Measurements from ENCODE around the gene VPS26C.

Gene VPS26C

GRCh38 chr21:37264808-37265207 lies 2.3 kb downstream of the VPS26C start:
- DNase-seq (ENCODE audit: low read depth in 2 of 2), result no peak

GRCh38 chr21:37263827-37264600 lies 3.1 kb downstream of the VPS26C start:
- no peak for DNase-seq (ENCODE audit: low read depth in 2 of 2)

GRCh38 chr21:37259426-37259825 lies 7.7 kb downstream of the VPS26C start:
- DNase-seq (ENCODE audit: low read depth in 2 of 2), result no peak

- peak; percentile 64 to 70 for DNase-seq (ENCODE audit: low read depth in 2 of 2)
Observed at GRCh38 chr21:37257967-37258877, 8.9 kb downstream of the VPS26C start.

GRCh38 chr21:37257511-37257966 lies 9.6 kb downstream of the VPS26C start:
- no peak for DNase-seq (ENCODE audit: low read depth in 2 of 2)

- DNase-seq (ENCODE audit: low read depth in 2 of 2), result no peak
Observed at GRCh38 chr21:37253991-37254390, 13.1 kb downstream of the VPS26C start.

GRCh38 chr21:37251294-37251634 lies 15.9 kb downstream of the VPS26C start:
- no peak for DNase-seq (ENCODE audit: low read depth in 2 of 2)

GRCh38 chr21:37249112-37249904 lies 17.8 kb downstream of the VPS26C start:
- no peak for DNase-seq (ENCODE audit: low read depth in 2 of 2)

- DNase-seq (ENCODE audit: low read depth in 2 of 2), result no peak
Observed at GRCh38 chr21:37248298-37248697, 18.8 kb downstream of the VPS26C start.

GRCh38 chr21:37245151-37245550 lies 22.0 kb downstream of the VPS26C start:
- no peak for DNase-seq (ENCODE audit: low read depth in 2 of 2)

GRCh38 chr21:37244501-37245095 lies 22.5 kb downstream of the VPS26C start:
- DNase-seq (ENCODE audit: low read depth in 2 of 2), result no peak

- no peak for DNase-seq (ENCODE audit: low read depth in 2 of 2)
Observed at GRCh38 chr21:37243961-37244360, 23.2 kb downstream of the VPS26C start.

- no peak for DNase-seq (ENCODE audit: low read depth in 2 of 2)
Observed at GRCh38 chr21:37241426-37241825, 25.7 kb downstream of the VPS26C start.

GRCh38 chr21:37240978-37241377 lies 26.2 kb downstream of the VPS26C start:
- no peak for DNase-seq (ENCODE audit: low read depth in 2 of 2)

- no peak for DNase-seq (ENCODE audit: low read depth in 2 of 2)
Observed at GRCh38 chr21:37237764-37238163, 29.4 kb downstream of the VPS26C start.

- no peak for DNase-seq (ENCODE audit: low read depth in 2 of 2)
Observed at GRCh38 chr21:37237346-37237745, 29.8 kb downstream of the VPS26C start.

GRCh38 chr21:37233551-37234146 lies 33.5 kb downstream of the VPS26C start:
- DNase-seq (ENCODE audit: low read depth in 2 of 2), result no peak

- no peak for DNase-seq (ENCODE audit: low read depth in 2 of 2)
Observed at GRCh38 chr21:37232274-37233018, 34.7 kb downstream of the VPS26C start.

- no peak for DNase-seq (ENCODE audit: low read depth in 2 of 2)
Observed at GRCh38 chr21:37231671-37232070, 35.5 kb downstream of the VPS26C start.

GRCh38 chr21:37231249-37231645 lies 35.9 kb downstream of the VPS26C start:
- DNase-seq (ENCODE audit: low read depth in 2 of 2), result no peak
